Putamen (tissue), 1 donor: ENCODE data around the gene CREG1.
"Not testable (repeated sequence)": the region's sequence is repeated elsewhere in the genome, so short reads cannot be mapped to it uniquely, and the experiment has no call there.

Experiments used
- DNase-seq: peaks from one replicate; pipeline ENCODE4 v3.0.0-alpha.2; 2016; ENCODE audit warnings: low spot score

CREG1 gene

DNA sequence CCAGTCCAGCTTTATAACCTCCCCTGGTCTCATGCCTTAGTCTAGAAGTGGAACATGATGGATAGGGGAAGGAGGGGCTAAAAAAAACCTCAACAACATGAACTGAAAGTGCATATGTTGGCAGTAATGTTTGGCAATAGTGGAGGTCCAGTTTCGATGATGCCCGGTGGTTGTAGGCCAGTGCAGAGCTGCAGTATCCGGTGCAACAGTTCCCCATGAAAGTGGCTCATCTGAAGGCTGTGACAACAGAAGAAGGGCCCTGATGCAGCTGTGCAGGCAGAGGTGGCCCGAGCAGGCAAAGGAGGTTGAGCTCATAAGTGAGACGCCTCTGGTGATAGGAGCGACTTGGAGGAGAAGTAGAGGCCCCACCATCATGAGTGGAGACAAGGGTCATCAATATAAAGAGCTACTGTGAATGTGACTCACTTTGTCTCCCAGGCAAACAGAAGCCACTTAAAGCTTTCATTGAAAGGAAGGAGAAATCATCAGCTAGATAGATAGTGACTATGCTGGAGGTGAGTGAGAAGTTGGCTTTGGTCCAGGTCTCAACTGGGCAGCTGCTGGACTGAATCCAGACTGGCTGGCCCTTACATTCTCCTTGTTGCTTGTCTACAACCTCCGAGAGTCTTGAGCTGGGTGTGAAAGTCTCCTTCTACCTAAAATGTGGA lies 10.2 kb upstream of the CREG1 start:
- no peak for DNase-seq

DNA sequence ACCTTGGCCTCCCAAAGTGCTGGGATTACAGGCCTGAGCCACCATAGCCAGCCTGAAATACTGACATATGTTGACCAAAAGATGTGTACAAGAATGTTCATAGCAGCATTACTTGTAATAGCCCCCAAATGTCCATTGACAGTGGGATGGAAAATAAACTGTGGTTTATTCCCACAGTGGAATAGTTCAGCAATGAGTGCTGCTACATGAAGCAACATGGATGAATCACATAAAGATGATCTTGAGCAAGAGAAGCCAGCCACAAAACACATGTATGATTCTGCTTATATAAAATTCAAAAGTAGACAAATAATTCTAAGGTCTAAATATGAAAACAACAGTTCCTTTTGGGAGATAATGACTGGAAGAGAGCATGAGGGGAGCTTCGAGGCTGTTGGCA lies 9.1 kb upstream of the CREG1 start:
- no peak for DNase-seq

DNA sequence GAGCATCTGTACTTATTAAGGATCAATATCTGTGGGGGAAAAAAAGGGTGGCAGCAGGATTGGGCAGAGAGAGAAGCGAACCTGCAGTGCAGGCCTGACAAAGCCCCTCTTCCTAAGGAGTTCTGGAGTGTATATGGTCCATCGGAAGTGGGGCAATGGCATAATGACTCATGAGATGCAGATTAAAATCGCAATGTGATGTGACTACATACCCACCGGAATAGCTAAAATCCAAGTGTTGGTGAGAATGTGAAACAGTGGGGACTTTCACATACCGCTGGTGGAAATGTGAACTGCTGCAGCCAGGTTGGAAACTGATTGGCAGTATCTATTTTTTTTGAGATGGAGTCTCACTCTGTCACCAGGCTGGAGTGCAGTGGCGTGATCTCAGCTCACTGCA lies 8.2 kb upstream of the CREG1 start:
- DNase-seq, result no peak

DNA sequence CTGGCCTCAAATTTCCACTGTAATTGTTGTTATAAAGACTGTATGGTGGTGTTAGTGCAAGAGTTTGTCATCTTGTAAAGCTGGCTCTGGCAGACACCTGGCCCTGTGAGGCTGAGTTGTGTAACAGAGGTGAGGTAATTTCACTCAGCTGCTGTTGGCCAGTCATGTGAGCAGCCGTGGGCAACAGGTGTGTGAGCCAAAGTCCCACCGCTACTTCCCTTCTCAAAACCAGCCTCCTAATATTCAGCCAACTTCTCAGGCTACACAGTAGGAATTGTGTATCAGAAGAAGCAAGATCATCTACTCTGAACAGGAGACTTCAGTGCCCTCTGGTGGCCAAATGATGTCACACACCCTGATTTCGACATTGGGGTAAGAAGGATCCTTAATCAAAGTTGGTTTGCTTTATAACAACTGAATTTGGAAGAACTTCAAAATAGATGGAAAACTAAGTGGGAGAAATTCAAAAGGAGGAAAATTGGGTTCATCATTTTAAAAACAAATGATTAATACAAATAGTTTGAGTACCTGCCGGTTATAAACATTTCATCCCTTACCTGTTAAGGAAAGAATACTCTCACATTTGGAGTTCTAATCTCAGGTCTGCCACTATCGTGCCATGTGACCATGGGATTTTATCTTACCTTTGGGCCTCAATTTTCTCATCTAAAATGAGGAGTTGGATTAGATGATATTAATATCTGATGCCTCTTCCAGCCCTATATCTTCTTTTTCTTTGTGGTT lies 2.6 kb upstream of the CREG1 start:
- DNase-seq, result peak; percentile 74

DNA sequence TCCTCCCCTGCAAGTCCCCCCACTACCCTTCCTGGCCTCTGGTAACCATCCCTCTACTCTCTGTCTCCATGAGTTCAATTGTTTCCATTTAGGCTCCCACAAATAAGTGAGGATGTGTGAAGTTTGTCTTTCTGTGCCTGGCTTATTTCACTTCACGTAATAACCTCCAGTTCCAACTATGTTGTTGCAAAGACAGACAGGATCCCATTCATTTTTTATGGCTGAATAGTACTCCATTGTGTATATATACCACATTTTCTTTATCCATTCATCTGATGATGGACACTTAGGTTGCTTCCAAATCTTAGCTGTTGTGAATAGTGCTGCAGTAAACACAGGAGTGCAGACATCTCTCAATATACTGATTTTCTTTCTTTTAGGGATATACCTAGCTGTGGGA lies 1.5 kb upstream of the CREG1 start:
- DNase-seq, result not testable (repeated sequence)

DNA sequence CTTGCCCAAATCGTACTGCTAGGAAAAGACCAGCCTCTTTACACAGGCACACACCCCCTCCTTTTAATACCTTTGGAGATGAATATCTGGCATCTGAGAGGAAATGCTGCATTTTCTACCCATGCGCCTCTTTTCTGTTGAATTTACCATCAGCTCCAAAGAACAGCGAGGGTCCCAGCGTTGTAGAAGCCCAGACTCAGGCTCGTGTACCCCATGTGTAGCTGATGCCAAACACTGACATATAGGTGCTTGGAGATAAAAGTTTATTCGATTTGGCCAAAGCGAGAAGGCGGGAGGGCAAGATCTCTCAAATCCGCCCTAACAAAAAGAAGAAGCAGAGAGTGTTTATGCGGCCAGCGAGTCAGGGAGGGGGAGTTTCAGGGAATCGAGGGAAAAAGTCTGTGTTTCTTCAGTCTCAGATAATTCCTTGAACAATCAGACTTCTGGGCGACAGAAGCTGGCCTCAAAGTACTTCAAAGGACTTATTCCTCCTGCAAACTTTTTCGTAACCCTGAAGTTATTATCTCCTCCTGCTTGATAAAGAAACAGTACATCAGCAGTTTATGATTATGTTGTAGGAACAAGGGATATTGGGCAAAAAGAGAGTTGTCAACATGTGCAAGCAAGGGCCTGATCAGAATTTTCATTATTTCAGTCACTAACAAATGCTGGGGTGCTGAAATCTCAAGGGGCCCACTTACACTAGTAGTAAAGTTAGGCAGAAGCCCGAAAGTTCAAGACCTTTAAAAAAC lies 642 bp upstream of the CREG1 start:
- no peak for DNase-seq

DNA sequence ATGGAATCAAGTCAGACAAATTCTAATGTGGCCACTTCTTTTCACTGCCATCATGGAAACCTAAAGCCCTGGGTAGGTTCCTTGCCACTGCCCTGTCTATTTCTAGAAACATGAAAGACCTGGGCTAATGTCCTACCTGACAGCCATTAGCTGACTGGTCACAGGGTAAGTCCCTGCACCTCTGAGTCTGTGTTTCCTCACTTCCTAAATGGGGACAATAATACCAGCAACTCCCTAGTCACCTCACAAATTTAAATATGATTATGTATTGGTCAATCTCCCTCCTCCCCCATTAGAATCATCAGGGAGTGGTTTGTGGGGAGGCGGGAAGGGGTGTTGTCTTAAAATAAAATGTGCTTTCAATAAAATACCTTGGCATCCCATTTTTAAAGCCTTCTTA lies 2.2 kb downstream of the CREG1 start:
- DNase-seq, result no peak

DNA sequence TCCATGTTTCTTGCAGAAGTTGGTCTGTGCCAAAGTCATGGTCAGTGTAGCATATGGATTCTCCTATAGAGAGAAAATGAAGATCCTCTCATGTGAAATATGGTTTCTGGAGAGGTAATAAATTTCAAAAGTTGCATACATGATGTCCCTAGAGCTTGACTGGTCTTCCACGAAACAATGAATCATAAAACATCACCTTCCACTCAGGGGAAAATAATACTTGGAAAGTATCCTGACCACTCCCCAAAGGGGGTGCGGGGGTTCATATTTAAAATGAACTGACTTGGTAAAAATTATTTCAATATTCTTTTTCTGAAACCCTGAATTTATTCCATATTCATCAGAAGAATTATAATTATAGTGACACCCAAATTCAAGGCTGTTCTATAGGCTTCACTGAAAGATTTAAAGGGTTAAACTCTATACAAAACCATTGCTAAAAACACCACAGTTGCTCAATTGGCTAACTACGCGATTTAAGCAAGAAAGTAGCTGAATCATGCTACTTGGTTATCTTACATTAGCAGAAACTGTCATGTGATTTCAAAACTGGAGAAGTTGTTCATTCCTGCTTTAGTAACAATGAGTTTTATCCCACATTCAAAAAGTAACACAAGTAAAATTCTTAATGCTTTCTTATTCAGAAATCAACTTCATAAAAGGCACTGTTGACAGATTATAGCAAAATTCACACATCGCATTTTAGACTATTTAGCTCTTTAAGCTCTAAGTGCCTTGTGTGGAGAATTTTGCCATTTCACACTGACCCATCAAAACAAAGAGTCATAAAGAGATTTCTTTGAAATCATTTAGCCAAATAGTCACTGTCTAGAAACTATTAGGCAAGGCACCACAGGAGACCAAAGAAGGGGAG lies 5.3 kb downstream of the CREG1 start:
- no peak for DNase-seq

DNA sequence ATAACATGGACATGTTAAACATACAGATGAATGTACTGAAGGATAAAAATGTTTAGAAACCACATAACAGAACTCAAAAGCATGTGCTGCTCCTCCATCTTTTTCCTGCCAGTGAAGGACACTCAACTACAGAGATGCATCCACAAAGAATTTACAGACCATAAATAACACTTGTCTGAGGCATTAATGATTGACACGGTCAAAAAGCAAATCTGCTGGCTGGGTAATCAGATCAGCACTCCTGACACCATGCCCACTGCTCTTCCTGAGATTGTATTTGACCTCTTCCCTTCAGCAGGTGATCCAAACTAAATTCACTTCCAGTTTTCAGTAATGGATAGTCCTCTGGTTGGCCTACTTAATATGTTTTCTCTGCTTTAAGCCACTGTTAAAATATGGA lies 6.6 kb downstream of the CREG1 start:
- DNase-seq, result no peak

DNA sequence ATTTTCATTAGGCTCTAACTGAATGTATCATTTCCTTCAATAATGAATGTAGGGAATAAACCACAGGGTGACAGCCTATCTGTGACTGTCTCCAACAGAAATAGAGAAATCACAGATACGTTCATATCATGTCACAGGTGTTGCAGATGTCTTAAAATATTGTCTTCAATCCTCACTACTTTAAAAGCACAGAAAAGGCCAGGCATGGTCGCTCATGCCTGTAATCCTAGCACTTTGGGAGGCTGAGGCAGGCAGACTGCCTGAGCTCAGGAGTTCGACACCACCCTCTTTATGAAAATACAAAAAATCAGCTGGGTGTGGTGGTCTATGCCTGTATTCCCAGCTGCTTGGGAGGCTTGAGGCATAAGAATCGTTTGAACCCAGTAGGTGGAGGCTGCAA lies 8.2 kb downstream of the CREG1 start:
- no peak for DNase-seq

DNA sequence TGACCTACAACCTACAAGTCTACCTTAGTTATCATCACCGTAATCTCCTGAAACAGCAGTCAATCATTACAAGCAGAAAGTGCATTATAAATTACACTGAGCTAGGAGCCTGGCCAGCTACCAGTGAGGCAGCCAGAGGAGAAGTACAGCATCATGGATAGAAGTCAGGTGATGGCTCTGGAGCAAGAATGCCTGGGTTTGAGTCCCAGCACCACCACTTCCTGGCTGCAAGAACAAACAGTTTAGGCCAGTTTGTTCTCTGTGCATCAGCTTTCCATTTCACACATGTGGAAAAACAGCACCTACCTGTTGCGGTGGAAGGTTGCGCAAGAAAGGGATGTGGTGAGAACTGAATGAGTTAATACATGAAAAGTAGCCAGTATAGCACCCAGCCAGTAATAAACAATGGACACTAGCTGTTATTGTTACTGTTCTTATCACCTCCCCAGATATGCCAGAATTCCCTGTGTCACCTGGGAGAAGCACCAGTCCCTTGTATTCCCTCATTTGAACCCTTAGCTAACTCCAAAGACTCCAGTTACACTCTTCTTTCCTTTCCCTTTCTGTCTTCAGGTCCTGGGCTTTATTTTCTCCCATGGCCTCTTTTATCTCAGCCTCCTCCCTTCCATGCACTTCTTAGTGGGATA lies 9.0 kb downstream of the CREG1 start:
- no peak for DNase-seq

DNA sequence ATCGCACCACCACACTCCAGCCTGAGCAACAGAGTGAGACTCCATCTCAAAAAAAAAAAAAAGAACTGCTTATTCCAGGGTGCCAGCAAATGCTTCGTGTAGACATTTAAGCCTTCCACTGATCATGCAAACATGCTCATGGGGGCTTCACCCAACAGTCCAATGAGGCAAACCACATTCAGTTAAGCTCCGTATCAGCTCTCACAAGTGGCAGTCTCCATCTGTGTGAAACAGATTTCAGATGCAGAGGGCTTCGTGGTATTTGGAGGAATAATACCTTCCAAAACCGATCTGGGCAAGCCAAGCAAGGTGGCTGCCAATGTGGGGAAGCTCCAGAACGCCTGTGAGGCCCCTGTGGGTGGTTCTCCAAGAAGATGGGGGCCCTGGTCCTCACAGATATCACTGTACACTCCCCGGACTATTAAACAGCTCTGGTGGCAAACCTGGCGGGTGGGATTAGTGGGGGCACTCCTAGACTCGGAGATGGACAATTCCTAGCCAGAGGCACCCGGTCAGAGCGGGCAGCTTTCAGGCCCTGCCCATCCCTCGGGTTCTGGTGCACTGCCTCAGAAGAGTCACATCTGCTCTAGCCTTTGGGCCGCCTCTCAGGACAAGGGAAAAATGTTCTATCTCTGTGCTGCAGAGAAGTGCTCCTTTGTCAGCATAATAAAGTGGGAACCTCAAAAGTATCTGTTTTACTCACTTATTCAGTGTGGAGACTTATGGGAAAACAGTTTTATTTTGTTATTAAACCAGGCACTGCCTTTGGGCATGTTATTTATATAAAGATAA lies 10.2 kb downstream of the CREG1 start:
- DNase-seq, result no peak

DNA sequence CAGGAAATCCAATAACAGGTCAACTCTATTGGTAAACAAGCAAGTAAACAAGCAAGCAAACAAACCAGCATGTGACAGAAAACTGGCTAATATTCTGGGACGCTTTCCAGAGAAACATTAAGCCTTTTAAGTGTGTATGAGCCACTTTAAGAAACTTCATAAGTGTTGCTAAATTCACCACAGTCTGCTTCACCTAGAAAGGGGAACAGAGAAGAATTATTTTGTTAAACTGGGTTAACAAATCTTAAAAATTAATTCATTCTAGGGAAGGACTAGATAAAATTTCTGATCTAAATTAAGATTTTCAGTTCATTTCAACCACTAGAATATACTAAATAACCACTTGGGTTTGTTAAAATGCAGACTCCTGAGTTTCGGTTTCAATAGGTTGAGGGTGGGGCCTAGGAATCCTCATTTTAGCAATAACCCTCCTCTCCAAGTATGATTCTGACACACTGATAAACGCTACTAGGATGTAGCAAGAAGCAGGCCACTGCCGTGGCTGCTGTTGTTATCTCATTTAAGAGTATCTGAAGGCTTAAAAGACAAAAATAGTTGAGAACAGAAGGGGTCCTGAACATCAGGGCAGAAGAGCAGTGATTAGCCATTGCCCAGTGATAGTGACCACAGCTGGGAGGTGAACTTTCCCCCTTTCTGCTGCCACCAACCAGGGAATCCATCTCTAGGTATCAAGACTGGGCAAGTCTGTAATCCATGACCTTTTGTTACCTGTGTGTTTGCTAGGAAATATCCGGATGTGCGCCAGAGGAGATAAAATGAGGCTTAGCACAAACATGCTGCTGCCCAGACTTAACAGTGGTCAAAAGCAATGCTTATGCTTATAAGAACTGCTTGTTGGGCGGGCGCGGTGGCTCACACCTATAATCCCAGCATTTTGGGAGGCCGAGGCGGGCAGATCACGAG lies 11.2 kb downstream of the CREG1 start:
- DNase-seq, result no peak

DNA sequence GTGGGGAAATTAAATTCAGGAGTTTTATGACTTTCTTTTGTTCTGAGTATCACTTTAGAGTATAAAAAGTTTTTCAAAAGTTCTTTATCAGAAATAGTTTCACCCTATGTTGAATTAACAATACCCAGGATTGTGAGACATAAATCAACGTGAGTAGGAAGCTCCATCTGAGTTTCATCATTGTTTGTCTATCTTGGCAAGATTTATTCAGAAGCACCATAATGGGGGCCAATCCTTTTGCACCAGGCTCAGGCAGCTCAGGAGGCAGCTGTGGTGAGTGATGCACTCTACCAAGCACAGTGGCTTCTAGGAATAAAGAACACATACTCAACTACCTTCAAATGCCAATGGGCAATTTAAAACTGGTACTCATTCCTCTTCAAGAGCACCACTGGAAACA lies 12.0 kb downstream of the CREG1 start:
- DNase-seq, result no peak

DNA sequence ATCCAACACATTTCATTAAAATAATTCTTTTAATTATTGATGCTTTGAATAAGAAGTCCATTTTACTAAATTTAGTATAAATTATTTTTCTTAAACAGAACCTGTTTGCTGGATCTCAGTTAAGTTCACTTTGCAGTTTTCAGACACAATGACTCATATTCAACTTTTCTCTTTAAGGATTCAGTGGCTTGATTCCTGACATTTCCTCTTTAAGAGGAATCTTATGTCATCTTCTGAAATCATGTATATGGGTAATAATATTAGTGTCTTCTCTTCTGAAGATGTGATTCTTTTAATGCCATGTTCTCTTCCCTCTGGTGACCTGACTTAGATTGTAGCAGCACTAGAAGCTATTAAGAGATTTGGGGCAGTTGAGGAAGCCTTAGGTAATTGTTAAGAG lies 12.6 kb downstream of the CREG1 start:
- no peak for DNase-seq

DNA sequence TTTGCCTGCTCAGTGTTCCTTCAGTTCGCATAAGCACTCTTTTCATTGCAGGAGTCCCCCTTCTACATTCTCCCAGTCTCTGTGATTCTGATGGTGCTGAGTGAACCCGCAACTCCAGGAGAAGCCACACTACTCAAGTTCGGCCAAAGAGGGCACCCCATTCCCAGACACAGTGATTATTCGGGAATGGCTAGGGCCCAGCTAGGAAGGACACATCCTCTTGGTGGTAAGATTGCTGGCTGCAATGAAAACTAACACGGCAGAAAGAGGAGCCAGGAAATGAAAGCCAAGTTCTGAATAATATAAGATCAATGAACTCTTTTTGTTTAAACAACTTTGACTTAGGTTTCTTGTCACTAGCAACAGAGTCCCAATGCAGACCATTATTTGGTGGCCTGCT lies 14.9 kb downstream of the CREG1 start:
- no peak for DNase-seq

DNA sequence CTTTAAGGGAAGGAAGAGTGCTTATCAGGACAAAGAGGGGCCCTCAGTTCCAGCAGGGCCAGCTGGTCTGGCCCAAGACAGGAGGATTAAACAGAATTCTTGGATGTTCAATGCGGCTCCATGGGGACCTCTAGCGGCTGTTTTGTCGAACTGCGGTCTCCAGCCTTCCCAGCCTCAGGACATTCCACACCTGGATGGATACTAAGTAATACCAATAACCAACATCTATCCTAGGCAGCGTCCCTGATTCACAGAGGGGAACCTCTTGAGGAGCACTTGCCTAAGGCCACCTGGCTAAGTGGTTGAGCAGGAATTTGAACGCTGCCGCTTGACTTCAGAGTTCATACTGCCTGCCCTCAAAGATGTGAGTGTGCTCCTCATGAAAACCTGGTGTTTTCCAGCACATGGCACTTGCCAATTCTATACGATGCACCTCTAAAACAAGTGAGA lies 19.7 kb downstream of the CREG1 start:
- peak; percentile 57 for DNase-seq

DNA sequence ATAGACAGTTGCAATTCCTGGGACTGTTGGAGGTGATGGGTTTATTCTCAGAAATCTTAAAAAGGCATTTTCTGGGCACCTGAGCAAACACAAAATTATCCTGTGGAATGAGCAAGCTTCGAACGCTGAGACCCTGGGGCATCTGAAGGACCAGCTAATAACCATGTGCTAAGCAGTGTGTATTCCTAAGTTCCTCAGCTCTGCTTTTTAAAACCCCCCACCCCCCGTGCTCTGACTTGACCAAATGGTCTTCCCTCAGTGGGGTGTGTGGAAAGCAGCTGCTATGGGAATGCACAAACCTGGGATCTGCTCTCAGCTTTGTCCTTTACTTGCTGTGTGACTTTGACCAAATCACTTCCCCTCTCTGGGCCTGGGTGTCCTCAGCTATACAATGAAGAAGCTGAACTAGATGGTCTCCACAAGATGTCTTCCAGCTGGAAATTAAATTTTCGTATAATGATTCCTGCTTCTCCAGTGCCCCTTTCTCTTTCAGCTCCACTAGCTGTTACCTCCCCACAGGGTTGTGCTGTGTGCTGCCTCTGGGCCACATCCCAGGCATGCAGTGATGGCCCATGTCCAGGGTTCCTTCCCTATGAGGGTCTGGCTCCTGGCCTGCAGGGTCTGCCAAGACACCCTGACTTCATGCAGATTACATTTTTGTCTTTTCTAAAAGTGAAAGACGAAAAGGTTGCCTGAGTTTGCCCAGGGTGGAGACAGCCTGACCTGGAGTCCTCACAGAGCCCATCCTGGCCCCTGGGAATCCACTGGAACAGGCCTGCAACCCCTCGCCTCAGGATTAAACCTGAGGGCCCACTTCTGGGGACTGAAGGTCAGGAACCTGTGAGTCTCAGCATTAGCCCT lies 20.4 kb downstream of the CREG1 start:
- DNase-seq, result no peak

DNA sequence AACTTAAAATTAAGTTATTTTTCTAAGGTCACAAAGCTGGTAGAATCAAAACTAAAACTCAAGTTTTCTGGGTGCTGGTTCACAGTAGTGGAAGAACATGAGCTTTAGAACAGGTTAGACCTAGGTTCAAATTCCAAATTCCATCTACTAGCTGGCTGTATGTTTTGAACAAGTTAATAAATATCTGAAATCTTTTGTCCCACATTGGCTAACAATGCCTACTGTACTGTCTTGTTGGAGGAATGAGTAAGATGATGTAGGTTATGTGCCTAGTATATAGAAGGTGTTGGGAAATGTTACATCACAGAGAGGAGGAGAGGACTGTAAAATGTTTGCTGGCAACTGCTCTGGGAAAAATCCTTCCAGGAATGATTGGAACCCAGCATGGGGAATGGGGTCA lies 21.2 kb downstream of the CREG1 start:
- DNase-seq, result no peak
